ENCODE data around the gene CLDN22. TPM values are rescaled to one million over a fixed set of nuclear protein-coding genes. Genes with fewer than 3 reads are reported as not detected.

The CLDN22 gene
- total RNA-seq, 1 experiment from 2014 or later: not detected

- no peaks in the 10 kb centered on the region for H3K4me1 ChIP-seq (ENCODE audit: insufficient read depth, low read length, poor library complexity, severe bottlenecking)
- no peaks in the 10 kb centered on the region for H3K36me3 ChIP-seq (ENCODE audit: insufficient read depth, low read length, poor library complexity, severe bottlenecking)
- intact Hi-C loops (cut with micrococcal nuclease; ENCODE audit: unreplicated experiment): no loop called here
- no peak overlapping the region for H3K27ac ChIP-seq (ENCODE audit: low read depth, low read length, poor library complexity, severe bottlenecking)
- no peak overlapping the region for H3K4me3 ChIP-seq (ENCODE audit: low read depth, low read length, poor library complexity, severe bottlenecking)
- TF ChIP-seq CTCF (conservative IDR thresholded peaks at IDR 0.05; ENCODE audit: low read depth, low read length) (no peak), EZH2 (IDR thresholded peaks at IDR 0.05; ENCODE audit: borderline replicate concordance, low read depth, low read length, poor library complexity, severe bottlenecking) (no peak)
- ChIA-PET CTCF (no interaction called here), POLR2A (ENCODE audit: low non-redundant PET) (no interaction called here)
- no peaks in the 10 kb centered on the region for H3K27me3 ChIP-seq (replicated peaks; ENCODE audit: insufficient read depth, low read depth, low read length, poor library complexity)
- DNase-seq (ENCODE audit: low spot score): no peak
- no TSS peak for BruUV-seq (replicated peaks)
- no peaks in the 10 kb centered on the region for H3K9me3 ChIP-seq (ENCODE audit: low read depth, low read length, poor library complexity, severe bottlenecking)
Observed at GRCh38 chr4:183344523-183345255, 24.6 kb upstream of the CLDN22 start.

GRCh38 chr4:183343730-183344129 is 23.7 kb upstream of the CLDN22 start:
- H3K4me1 ChIP-seq (ENCODE audit: insufficient read depth, low read length, poor library complexity, severe bottlenecking): no peaks in the 10 kb centered on the region
- no peak for DNase-seq (ENCODE audit: low spot score)
- TF ChIP-seq CTCF (conservative IDR thresholded peaks at IDR 0.05; ENCODE audit: low read depth, low read length): no peak
- TF ChIP-seq EZH2 (IDR thresholded peaks at IDR 0.05; ENCODE audit: borderline replicate concordance, low read depth, low read length, poor library complexity, severe bottlenecking): no peak
- H3K4me3 ChIP-seq (ENCODE audit: low read depth, low read length, poor library complexity, severe bottlenecking): no peak overlapping the region
- ChIA-PET CTCF (no interaction called here), POLR2A (ENCODE audit: low non-redundant PET) (no interaction called here)
- no TSS peak for BruUV-seq (replicated peaks)
- H3K9me3 ChIP-seq (ENCODE audit: low read depth, low read length, poor library complexity, severe bottlenecking): no peaks in the 10 kb centered on the region
- intact Hi-C loops (cut with micrococcal nuclease; ENCODE audit: unreplicated experiment): no loop called here
- H3K27me3 ChIP-seq (replicated peaks; ENCODE audit: insufficient read depth, low read depth, low read length, poor library complexity): no peaks in the 10 kb centered on the region
- no peak overlapping the region for H3K27ac ChIP-seq (ENCODE audit: low read depth, low read length, poor library complexity, severe bottlenecking)
- no peaks in the 10 kb centered on the region for H3K36me3 ChIP-seq (ENCODE audit: insufficient read depth, low read length, poor library complexity, severe bottlenecking)

- intact Hi-C loops (cut with micrococcal nuclease; ENCODE audit: unreplicated experiment): no loop called here
- H3K36me3 ChIP-seq (ENCODE audit: insufficient read depth, low read length, poor library complexity, severe bottlenecking): no peaks in the 10 kb centered on the region
- H3K4me3 ChIP-seq (ENCODE audit: low read depth, low read length, poor library complexity, severe bottlenecking): no peak overlapping the region
- TF ChIP-seq CTCF (conservative IDR thresholded peaks at IDR 0.05; ENCODE audit: low read depth, low read length) (no peak), EZH2 (IDR thresholded peaks at IDR 0.05; ENCODE audit: borderline replicate concordance, low read depth, low read length, poor library complexity, severe bottlenecking) (no peak)
- no TSS peak for BruUV-seq (replicated peaks)
- POLR2A ChIA-PET (ENCODE audit: low non-redundant PET): no interaction called here
- DNase-seq (ENCODE audit: low spot score): no peak
- CTCF ChIA-PET: interaction anchor here (0.6 kb wide), 1 partner anchor 432 kb away, joined by 4 read pairs; no protein-coding TSS in a partner anchor
- H3K27me3 ChIP-seq (replicated peaks; ENCODE audit: insufficient read depth, low read depth, low read length, poor library complexity): no peaks in the 10 kb centered on the region
- H3K9me3 ChIP-seq (ENCODE audit: low read depth, low read length, poor library complexity, severe bottlenecking): no peaks in the 10 kb centered on the region
- no peak overlapping the region for H3K27ac ChIP-seq (ENCODE audit: low read depth, low read length, poor library complexity, severe bottlenecking)
- no peaks in the 10 kb centered on the region for H3K4me1 ChIP-seq (ENCODE audit: insufficient read depth, low read length, poor library complexity, severe bottlenecking)
Observed at GRCh38 chr4:183342541-183343533, 22.8 kb upstream of the CLDN22 start.
